GM23338 (cell line): ENCODE results near the gene NEURL1. TPM values are rescaled to one million over a fixed set of nuclear protein-coding genes. Genes with fewer than 3 reads are reported as not detected.

ENCODE experiments used
- ATAC-seq: fragments of 200-7000 bp; cut with Tn5 transposase; 3 replicates; pipeline ENCODE4 v1.9.1; 2020
- DNase-seq: peaks from one replicate; pipeline ENCODE4 v3.0.0-alpha.2; 2015; ENCODE audit warnings: low spot score
- H2AFZ ChIP-seq: fragments of 200-600 bp; sonication (generic); 2 replicates; pipeline ENCODE4 v1.8.0; 2016; ENCODE audit warnings: antibody characterized with exemption, mild to moderate bottlenecking, moderate library complexity
- H3F3A ChIP-seq: fragments of 200-600 bp; sonication (generic); replicated peaks from 2 replicates; pipeline ENCODE4 v1.8.0; 2017; ENCODE audit warnings: antibody characterized with exemption, mixed run types, low read depth
- H3K27ac ChIP-seq: fragments of 200-600 bp; sonication (generic); 2 replicates; pipeline ENCODE4 v1.6.1; 2016; ENCODE audit warnings: low read depth
- H3K27me3 ChIP-seq: fragments of 200-600 bp; sonication (generic); 2 replicates; pipeline ENCODE4 v1.8.0; 2016; ENCODE audit warnings: mild to moderate bottlenecking, mixed run types, moderate library complexity; ENCODE audit not compliant: insufficient read depth
- H3K36me3 ChIP-seq: fragments of 200-600 bp; sonication (generic); 2 replicates; pipeline ENCODE4 v1.8.0; 2016; ENCODE audit warnings: mild to moderate bottlenecking; ENCODE audit not compliant: insufficient read depth
- H3K4me1 ChIP-seq: fragments of 200-600 bp; sonication (generic); 2 replicates; pipeline ENCODE4 v1.8.0; 2016; ENCODE audit warnings: mild to moderate bottlenecking, moderate library complexity; ENCODE audit not compliant: insufficient read depth
- H3K4me2 ChIP-seq: fragments of 200-600 bp; sonication (generic); 2 replicates; pipeline ENCODE4 v1.7.1; 2017; ENCODE audit warnings: mixed run types
- H3K4me3 ChIP-seq: fragments of 200-600 bp; sonication (generic); 2 replicates; pipeline ENCODE4 v1.6.1; 2016; ENCODE audit warnings: mixed run types
- H3K79me2 ChIP-seq: fragments of 200-600 bp; sonication (generic); replicated peaks from 2 replicates; pipeline ENCODE4 v1.8.0; 2017; ENCODE audit warnings: mild to moderate bottlenecking; ENCODE audit not compliant: insufficient read depth
- H3K9me2 ChIP-seq: fragments of 200-600 bp; sonication (generic); 2 replicates; pipeline ENCODE4 v1.8.0; 2017; ENCODE audit not compliant: insufficient read depth
- H4K20me1 ChIP-seq: fragments of 200-600 bp; sonication (generic); replicated peaks from 2 replicates; pipeline ENCODE4 v1.8.0; 2017; ENCODE audit warnings: mild to moderate bottlenecking; ENCODE audit not compliant: insufficient read depth
- H3K27ac Mint-ChIP-seq: 2 replicates; pipeline ENCODE4 v1.8.0; 2020; ENCODE audit warnings: inconsistent platforms, mild to moderate bottlenecking, moderate library complexity, mixed read lengths
- H3K27me3 Mint-ChIP-seq: 3 replicates; pipeline ENCODE4 v1.8.0; 2022; ENCODE audit warnings: low read depth, mild to moderate bottlenecking, moderate library complexity, mixed read lengths, inconsistent platforms; ENCODE audit not compliant: insufficient read depth, poor library complexity
- H3K36me3 Mint-ChIP-seq: 3 replicates; pipeline ENCODE4 v1.8.0; 2021; ENCODE audit warnings: low read depth, mild to moderate bottlenecking, inconsistent platforms, moderate library complexity, mixed read lengths
- H3K4me1 Mint-ChIP-seq: 3 replicates; pipeline ENCODE4 v1.8.0; 2020; ENCODE audit warnings: mild to moderate bottlenecking, inconsistent platforms, mixed read lengths
- H3K4me3 Mint-ChIP-seq: 3 replicates; pipeline ENCODE4 v1.8.0; 2021; ENCODE audit warnings: moderate library complexity, mild to moderate bottlenecking, inconsistent platforms, mixed read lengths
- H3K9me3 Mint-ChIP-seq: 3 replicates; pipeline ENCODE4 v1.8.0; 2020; ENCODE audit warnings: moderate library complexity, mild to moderate bottlenecking, inconsistent platforms, mixed read lengths
- CREB1 ChIP-seq: fragments of 250-450 bp; sonication (Bioruptor Pico); IDR thresholded peaks from 2 replicates; pipeline ENCODE4 v1.5.0; 2020; ENCODE audit warnings: low read depth, mild to moderate bottlenecking, moderate library complexity
- CTCF ChIP-seq, 2 experiments: fragments of 200-600 bp in 1 of 2; sonication (generic) in 1 of 2; conservative IDR thresholded peaks; 2 replicates each; pipeline versions ENCODE4 v1.5.1 to v1.6.1; 2016 to 2017; ENCODE audit warnings: antibody characterized with exemption in 2 of 2, low read depth in 2 of 2, mild to moderate bottlenecking in 2 of 2, moderate library complexity in 1 of 2
- EZH2 ChIP-seq: fragments of 200-600 bp; sonication (generic); IDR thresholded peaks from one replicate; pipeline ENCODE4 v1.8.0; 2017; ENCODE audit warnings: antibody characterized with exemption, mild to moderate bottlenecking, low read depth; ENCODE audit not compliant: unreplicated experiment
- EZH2phosphoT487 ChIP-seq: fragments of 200-600 bp; sonication (generic); IDR thresholded peaks from one replicate; pipeline ENCODE4 v1.8.1; 2018; ENCODE audit warnings: antibody characterized with exemption; ENCODE audit not compliant: unreplicated experiment
- JUNB ChIP-seq: IDR thresholded peaks from one replicate; pipeline ENCODE4 v1.6.1; 2016; ENCODE audit warnings: antibody characterized with exemption; ENCODE audit not compliant: unreplicated experiment
- NANOG ChIP-seq: IDR thresholded peaks from 2 replicates; pipeline ENCODE4 v1.6.1; 2016; ENCODE audit warnings: antibody characterized with exemption, borderline replicate concordance
- POLR2AphosphoS5 ChIP-seq: IDR thresholded peaks from 2 replicates; pipeline ENCODE4 v1.6.1; 2016; ENCODE audit warnings: antibody characterized with exemption, low read depth
- REST ChIP-seq: IDR thresholded peaks from one replicate; pipeline ENCODE4 v1.6.1; 2018; ENCODE audit warnings: antibody characterized with exemption; ENCODE audit not compliant: unreplicated experiment
- STAT1 ChIP-seq: IDR thresholded peaks from one replicate; pipeline ENCODE4 v1.6.1; 2016; ENCODE audit warnings: antibody characterized with exemption; ENCODE audit not compliant: unreplicated experiment
- ZNF114 ChIP-seq: fragments of 250-450 bp; sonication (Bioruptor Pico); IDR thresholded peaks from 2 replicates; pipeline ENCODE4 v1.5.0; 2020; ENCODE audit warnings: mild to moderate bottlenecking, moderate library complexity
- ZNF331 ChIP-seq: fragments of 250-450 bp; sonication (Bioruptor Pico); IDR thresholded peaks from 2 replicates; pipeline ENCODE4 v1.5.0; 2020; ENCODE audit warnings: low read depth, mild to moderate bottlenecking, moderate library complexity
- ZNF462 ChIP-seq: fragments of 250-450 bp; sonication (Bioruptor Pico); IDR thresholded peaks from 2 replicates; pipeline ENCODE4 v1.5.0; 2020; ENCODE audit warnings: mild to moderate bottlenecking, moderate library complexity
- polyA plus RNA-seq: library from polyadenylated mRNA; unstranded; fragments of >200 nt; fragmentation: Nextera tagmentation; extraction: Ambion mirVana; gene quantifications from 2 replicates; pipeline ENCODE4 v1.2.1, GENCODE V29; 2016
- total RNA-seq: library from RNA; depleted of rRNA; stranded (reverse); fragments of >200 nt; shearing (Covaris generic); gene quantifications from 2 replicates; pipeline ENCODE4 v1.2.3, GENCODE V29; 2014

Gene NEURL1
- total and polyA plus RNA-seq, 2 experiments from 2014 or later, result 0.82 to 1.1 TPM

GRCh38 chr10:103492655-103493261, 747 bp upstream of the NEURL1 start:
- Mint-ChIP-seq H3K27me3 (peaks cover 28% of the 10 kb centered on the region), H3K4me1 (peaks cover 18% of the 10 kb centered on the region; the same call in 2 of the 3 replicates), H3K36me3 (no peaks in the 10 kb centered on the region), H3K4me3 (peak overlapping the region; percentile 80), H3K9me3 (no peaks in the 10 kb centered on the region; the same call in 2 of the 3 replicates), H3K27ac (no peak overlapping the region)
- Histone ChIP-seq H3K4me2 (peak overlapping the region; percentile 90), H3K36me3 (no peaks in the 10 kb centered on the region), H3K79me2 (no peaks in the 10 kb centered on the region), H3K4me1 (no peaks in the 10 kb centered on the region; the same call in 1 of the 2 replicates), H4K20me1 (no peaks in the 10 kb centered on the region), H3F3A (peaks cover 5% of the 10 kb centered on the region; the same call in 1 of the 2 replicates), H2AFZ (0 out of 2 replicates have a peak overlapping the region, but pooled peaks have one; percentile 88), H3K27me3 (peaks cover 58% of the 10 kb centered on the region), H3K27ac (no peak overlapping the region), H3K9me2 (no peaks in the 10 kb centered on the region), H3K4me3 (peak overlapping the region; percentile 79)
- ATAC-seq, result no peak
- TF ChIP-seq EZH2phosphoT487, result no peak
- no peak for TF ChIP-seq EZH2
- TF ChIP-seq CTCF (conservative IDR thresholded peaks at IDR 0.05; ENCODE audit: low read depth in 2 of 2), result no peak
- no peak for TF ChIP-seq POLR2AphosphoS5
- TF ChIP-seq ZNF462 (CRISPR knock-in tag), result no peak
- TF ChIP-seq ZNF114, result no peak
- no peak for TF ChIP-seq JUNB
- TF ChIP-seq REST, result no peak
- no peak for TF ChIP-seq ZNF331 (CRISPR knock-in tag)
- no peak for TF ChIP-seq NANOG
- TF ChIP-seq STAT1, result no peak
- no peak for TF ChIP-seq CREB1 (CRISPR knock-in tag)
- no peak for DNase-seq
